WTC11 (cell line): ENCODE results near the gene DYRK3. TPM values are rescaled to one million over a fixed set of nuclear protein-coding genes. Genes with fewer than 3 reads are reported as not detected.
A peak's percentile ranks its signal among the peaks of the same experiment; 100 is the strongest.

Experiments
- ATAC-seq: fragments of 200-7000 bp; cut with Tn5 transposase; 2 replicates; pipeline ENCODE4 v1.10.0; 2021; ENCODE audit warnings: mild to moderate bottlenecking, moderate library complexity
- Bru-seq: library from RNA; stranded (reverse); fragments of 400-500 nt; gene quantifications from one replicate; lab custom pipeline; 2021; lab: Mats Ljungman, UMichigan
- CTCF ChIA-PET: fragments of 300-600 bp; sonication (Branson Sonifier 250); formaldehyde crosslinking; loops from one replicate; lab custom pipeline; 2021; ENCODE audit warnings: antibody characterized with exemption; lab: Charles Lee
- POLR2A ChIA-PET: fragments of 350-600 bp; sonication (Branson Sonifier 250); formaldehyde crosslinking; loops from one replicate; lab custom pipeline; 2021; ENCODE audit warnings: antibody characterized with exemption; lab: Charles Lee
- DNase-seq: peaks from one replicate; pipeline ENCODE4 v3.0.0; 2021; ENCODE audit warnings: low spot score
- H3K27ac Mint-ChIP-seq: 2 replicates; pipeline ENCODE4 v1.8.0; 2021; ENCODE audit warnings: mixed read lengths
- H3K27me3 Mint-ChIP-seq: 2 replicates; pipeline ENCODE4 v1.8.0; 2021; ENCODE audit warnings: low read depth, mild to moderate bottlenecking, moderate library complexity, mixed read lengths
- H3K36me3 Mint-ChIP-seq: 2 replicates; pipeline ENCODE4 v1.8.0; 2021; ENCODE audit warnings: mixed read lengths
- H3K4me1 Mint-ChIP-seq: 2 replicates; pipeline ENCODE4 v1.8.0; 2022; ENCODE audit warnings: mixed read lengths
- H3K4me3 Mint-ChIP-seq: 2 replicates; pipeline ENCODE4 v1.8.0; 2021; ENCODE audit warnings: mild to moderate bottlenecking, moderate library complexity, mixed read lengths
- H3K9me3 Mint-ChIP-seq: 2 replicates; pipeline ENCODE4 v1.8.0; 2021; ENCODE audit warnings: mixed read lengths
- ARID4B ChIP-seq: sonication (generic); formaldehyde crosslinking; IDR thresholded peaks from 2 replicates; pipeline ENCODE4 v1.8.0; 2023; ENCODE audit warnings: missing genetic modification reagents, mild to moderate bottlenecking, borderline replicate concordance
- E2F1 ChIP-seq: sonication (generic); formaldehyde crosslinking; IDR thresholded peaks from 2 replicates; pipeline ENCODE4 v1.8.0; 2022; ENCODE audit warnings: mild to moderate bottlenecking, missing genetic modification reagents
- ELF4 ChIP-seq: sonication (generic); formaldehyde crosslinking; IDR thresholded peaks from 2 replicates; pipeline ENCODE4 v1.8.1; 2022; ENCODE audit warnings: low read depth, mild to moderate bottlenecking, moderate library complexity, missing genetic modification reagents
- FOXP4 ChIP-seq: sonication (generic); formaldehyde crosslinking; IDR thresholded peaks from 2 replicates; pipeline ENCODE4 v1.8.0; 2022; ENCODE audit warnings: mild to moderate bottlenecking, missing genetic modification reagents
- KAT7 ChIP-seq: sonication (generic); formaldehyde crosslinking; IDR thresholded peaks from 2 replicates; pipeline ENCODE4 v1.8.1; 2023; ENCODE audit warnings: missing genetic modification reagents, mild to moderate bottlenecking, borderline replicate concordance
- MXD4 ChIP-seq: fragments of 250-450 bp; sonication (Bioruptor Pico); IDR thresholded peaks from 2 replicates; pipeline ENCODE4 v1.8.0; 2021; ENCODE audit warnings: mild to moderate bottlenecking, moderate library complexity, borderline replicate concordance
- PRDM15 ChIP-seq: sonication (generic); formaldehyde crosslinking; IDR thresholded peaks from 2 replicates; pipeline ENCODE4 v1.8.0; 2022; ENCODE audit warnings: missing genetic modification reagents
- RORB ChIP-seq: fragments of 250-450 bp; sonication (Bioruptor Pico); IDR thresholded peaks from 2 replicates; pipeline ENCODE4 v1.9.0; 2021; ENCODE audit warnings: mild to moderate bottlenecking
- TCF7 ChIP-seq: sonication (generic); formaldehyde crosslinking; IDR thresholded peaks from 2 replicates; pipeline ENCODE4 v1.8.0; 2022; ENCODE audit warnings: mild to moderate bottlenecking, low read depth, missing genetic modification reagents, moderate library complexity
- TP53 ChIP-seq: sonication (generic); formaldehyde crosslinking; IDR thresholded peaks from 2 replicates; pipeline ENCODE4 v1.8.1; 2023; ENCODE audit warnings: mild to moderate bottlenecking, missing genetic modification reagents
- ZNF121 ChIP-seq: sonication (generic); formaldehyde crosslinking; IDR thresholded peaks from 2 replicates; pipeline ENCODE4 v1.8.0; 2023; ENCODE audit warnings: missing genetic modification reagents
- ZNF232 ChIP-seq: sonication (generic); formaldehyde crosslinking; IDR thresholded peaks from 2 replicates; pipeline ENCODE4 v1.8.0; 2022; ENCODE audit warnings: mild to moderate bottlenecking, missing genetic modification reagents
- ZNF423 ChIP-seq: fragments of 250-450 bp; sonication (Bioruptor Pico); IDR thresholded peaks from 2 replicates; pipeline ENCODE4 v2.1.2; 2022; ENCODE audit warnings: mild to moderate bottlenecking, moderate library complexity
- long read RNA-seq, 3 experiments: library from RNA in 1 of 3; library from capped mRNA in 1 of 3; library from polyadenylated mRNA in 1 of 3; unstranded in 2 of 3; stranded (forward) in 1 of 3; transcript quantifications; one replicate each; pipeline ENCODE4 v2.0.0, GENCODE V29; 2021
- total RNA-seq: library from RNA; stranded (reverse); gene quantifications from 3 replicates; pipeline ENCODE4 v1.2.3, GENCODE V29; 2021
- TF ChIP-seq, protein P1 (sequence below): sonication (generic); formaldehyde crosslinking; IDR thresholded peaks from 2 replicates; pipeline ENCODE4 v1.8.0; 2022; ENCODE audit warnings: mild to moderate bottlenecking, missing genetic modification reagents
- TF ChIP-seq, protein P2 (sequence below): fragments of 250-450 bp; sonication (Bioruptor Pico); conservative IDR thresholded peaks from 2 replicates; pipeline ENCODE4 v1.9.0; 2021; ENCODE audit warnings: mild to moderate bottlenecking
- TF ChIP-seq, protein P3 (sequence below): sonication (generic); formaldehyde crosslinking; conservative IDR thresholded peaks from 2 replicates; pipeline ENCODE4 v1.8.1; 2022; ENCODE audit warnings: mild to moderate bottlenecking, missing genetic modification reagents
- TF ChIP-seq, protein P4 (sequence below): fragments of 200-600 bp; IDR thresholded peaks from 2 replicates; pipeline ENCODE4 v1.8.0; 2022; ENCODE audit warnings: antibody characterized with exemption

Gene DYRK3
- total RNA-seq (6.7 to 7.8 TPM (median 6.7 TPM) in 3 replicates), Bru-seq, nascent RNA (percentile 61 among the genes with signal in this experiment)
- long read RNA-seq, experiment 1, transcript DYRK3-203 (3 exons, 2,163 nt) = major isoform, 6 of 12 reads
- long read RNA-seq, experiment 1, partial matches to known transcripts = 1 of 12 reads
- long read RNA-seq, experiment 1, other reads (novel, unspliced or antisense) = 4 of 12 reads
- long read RNA-seq, experiment 2, partial matches to known transcripts = 0 of 5 reads
- long read RNA-seq, experiment 2, other reads (novel, unspliced or antisense) = 3 of 5 reads
- long read RNA-seq, experiment 3, partial matches to known transcripts = 0 of 3 reads
- long read RNA-seq, experiment 3, other reads (novel, unspliced or antisense) = 3 of 3 reads

DNA sequence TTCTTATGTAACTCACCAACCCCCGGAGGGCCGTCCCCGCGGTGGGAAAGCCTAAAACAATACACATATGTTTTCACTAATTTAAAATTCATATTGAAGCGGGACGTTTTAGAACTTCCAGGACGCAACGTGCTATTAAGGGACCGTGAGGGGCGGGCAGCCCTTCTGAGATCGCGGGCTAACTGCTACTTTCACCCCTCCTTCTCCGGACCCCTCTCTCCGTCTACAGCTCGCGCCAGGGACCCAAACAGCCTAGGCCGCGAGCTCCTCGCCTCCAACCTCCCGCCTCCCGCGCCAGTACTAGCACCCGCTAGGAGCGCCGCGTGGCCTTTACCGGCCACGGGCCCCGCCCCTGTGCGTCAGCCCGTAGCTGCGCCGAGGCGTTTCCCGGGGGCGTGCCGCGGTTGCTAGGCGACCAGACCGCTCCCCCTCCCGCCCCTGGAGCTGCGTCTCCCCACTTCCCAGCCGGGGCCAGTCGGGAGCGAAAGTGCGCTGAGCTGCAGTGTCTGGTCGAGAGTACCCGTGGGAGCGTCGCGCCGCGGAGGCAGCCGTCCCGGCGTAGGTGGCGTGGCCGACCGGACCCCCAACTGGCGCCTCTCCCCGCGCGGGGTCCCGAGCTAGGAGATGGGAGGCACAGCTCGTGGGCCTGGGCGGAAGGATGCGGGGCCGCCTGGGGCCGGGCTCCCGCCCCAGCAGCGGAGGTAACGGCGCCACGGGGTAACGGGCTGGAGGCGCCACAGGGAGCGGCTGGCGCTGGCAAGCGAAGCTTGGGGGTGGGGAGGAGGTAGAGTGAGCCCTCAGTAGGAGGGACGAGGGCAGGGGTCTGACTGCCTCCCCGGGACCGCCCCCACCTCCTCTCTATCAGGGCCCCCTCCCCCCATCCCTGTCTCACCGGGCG, at the start of gene DYRK3:
Gene DYRK3 (plus strand): TSS at position 457 of the 898 bp plus-strand sequence. CDS start 168 bp downstream, at position 625.
- POLR2A ChIA-PET = interaction anchor here (0.6 to 1.9 kb wide), 7 partner anchors 11 to 347 kb away, joined by 3 to 15 read pairs (median 4); partner anchors contain the start of genes EIF2D and RASSF5
- ATAC-seq = peak; percentile 85
- CTCF ChIA-PET = interaction anchor here (0.6 to 13.9 kb wide), 28 partner anchors 10 to 397 kb away, joined by 3 to 659 read pairs (median 4); partner anchors contain the start of genes C1orf116, EIF2D, MAPKAPK2 and RASSF5
- Mint-ChIP-seq H3K36me3 (no peaks in the 10 kb centered on the region), H3K4me3 (peak within 1 kb of the TSS; percentile 76), H3K4me1 (peaks cover 34% of the 10 kb centered on the region), H3K27ac (peak within 1 kb of the TSS; percentile 74), H3K27me3 (no peaks in the 10 kb centered on the region; the same call in 1 of the 2 replicates), H3K9me3 (no peaks in the 10 kb centered on the region)
- DNase-seq = peak; percentile 97
- TF ChIP-seq KAT7 (CRISPR knock-in tag) (no peak), TCF7 (CRISPR knock-in tag) (no peak), ZNF121 (CRISPR knock-in tag) (no peak), TP53 (CRISPR knock-in tag) (no peak; the same call in 1 of the 2 replicates), ARID4B (CRISPR knock-in tag) (peak; percentile 45; the same call in 1 of the 2 replicates), RORB (CRISPR knock-in tag) (no peak), FOXP4 (CRISPR knock-in tag) (peak; percentile 87), MXD4 (CRISPR knock-in tag) (no peak), PRDM15 (CRISPR knock-in tag) (no peak), ZNF423 (CRISPR knock-in tag) (peak; percentile 63), ZNF232 (CRISPR knock-in tag) (peak; percentile 93; the same call in 1 of the 2 replicates), ELF4 (CRISPR knock-in tag) (no peak), E2F1 (no peak; the same call in 1 of the 2 replicates)
- TF ChIP-seq, protein P1, sequence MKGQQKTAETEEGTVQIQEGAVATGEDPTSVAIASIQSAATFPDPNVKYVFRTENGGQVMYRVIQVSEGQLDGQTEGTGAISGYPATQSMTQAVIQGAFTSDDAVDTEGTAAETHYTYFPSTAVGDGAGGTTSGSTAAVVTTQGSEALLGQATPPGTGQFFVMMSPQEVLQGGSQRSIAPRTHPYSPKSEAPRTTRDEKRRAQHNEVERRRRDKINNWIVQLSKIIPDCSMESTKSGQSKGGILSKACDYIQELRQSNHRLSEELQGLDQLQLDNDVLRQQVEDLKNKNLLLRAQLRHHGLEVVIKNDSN (CRISPR knock-in tag) = peak; percentile 71; the same call in 1 of the 2 replicates
- TF ChIP-seq, protein P2, sequence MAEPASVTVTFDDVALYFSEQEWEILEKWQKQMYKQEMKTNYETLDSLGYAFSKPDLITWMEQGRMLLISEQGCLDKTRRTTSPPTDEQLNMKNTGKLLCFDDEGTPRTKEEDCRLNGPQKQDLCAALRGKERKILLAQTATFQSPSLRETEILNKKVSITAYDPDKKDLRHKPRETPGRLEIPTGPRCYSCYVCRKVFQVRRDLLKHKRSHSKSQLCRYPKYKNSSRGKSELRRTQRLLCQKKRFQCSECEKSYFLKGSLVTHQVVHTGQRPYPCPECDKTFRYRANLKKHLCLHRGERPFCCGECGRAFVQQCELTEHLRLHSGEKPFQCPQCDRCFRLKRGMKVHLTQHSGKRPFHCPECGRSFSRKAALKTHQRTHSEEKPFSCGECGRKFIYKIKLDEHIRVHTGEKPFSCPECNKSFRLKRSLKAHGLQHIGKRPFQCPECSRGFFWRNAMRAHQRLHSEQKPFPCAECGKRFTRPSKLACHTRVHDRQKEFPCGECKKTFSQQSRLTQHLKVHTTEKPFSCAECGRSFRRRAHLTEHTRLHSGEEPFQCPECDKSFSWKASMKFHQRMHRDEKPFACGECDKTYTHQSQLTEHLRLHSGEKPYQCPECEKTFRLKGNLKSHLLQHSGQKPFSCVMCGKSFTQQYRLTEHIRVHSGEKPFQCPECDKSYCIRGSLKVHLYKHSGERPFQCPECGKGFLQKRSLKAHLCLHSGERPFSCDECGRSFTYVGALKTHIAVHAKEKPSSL = no peak
- TF ChIP-seq, protein P3, sequence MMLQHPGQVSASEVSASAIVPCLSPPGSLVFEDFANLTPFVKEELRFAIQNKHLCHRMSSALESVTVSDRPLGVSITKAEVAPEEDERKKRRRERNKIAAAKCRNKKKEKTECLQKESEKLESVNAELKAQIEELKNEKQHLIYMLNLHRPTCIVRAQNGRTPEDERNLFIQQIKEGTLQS = no peak
- TF ChIP-seq, protein P4, sequence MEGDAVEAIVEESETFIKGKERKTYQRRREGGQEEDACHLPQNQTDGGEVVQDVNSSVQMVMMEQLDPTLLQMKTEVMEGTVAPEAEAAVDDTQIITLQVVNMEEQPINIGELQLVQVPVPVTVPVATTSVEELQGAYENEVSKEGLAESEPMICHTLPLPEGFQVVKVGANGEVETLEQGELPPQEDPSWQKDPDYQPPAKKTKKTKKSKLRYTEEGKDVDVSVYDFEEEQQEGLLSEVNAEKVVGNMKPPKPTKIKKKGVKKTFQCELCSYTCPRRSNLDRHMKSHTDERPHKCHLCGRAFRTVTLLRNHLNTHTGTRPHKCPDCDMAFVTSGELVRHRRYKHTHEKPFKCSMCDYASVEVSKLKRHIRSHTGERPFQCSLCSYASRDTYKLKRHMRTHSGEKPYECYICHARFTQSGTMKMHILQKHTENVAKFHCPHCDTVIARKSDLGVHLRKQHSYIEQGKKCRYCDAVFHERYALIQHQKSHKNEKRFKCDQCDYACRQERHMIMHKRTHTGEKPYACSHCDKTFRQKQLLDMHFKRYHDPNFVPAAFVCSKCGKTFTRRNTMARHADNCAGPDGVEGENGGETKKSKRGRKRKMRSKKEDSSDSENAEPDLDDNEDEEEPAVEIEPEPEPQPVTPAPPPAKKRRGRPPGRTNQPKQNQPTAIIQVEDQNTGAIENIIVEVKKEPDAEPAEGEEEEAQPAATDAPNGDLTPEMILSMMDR = no peak
